ENCODE results near the gene HIP1R.

DNA sequence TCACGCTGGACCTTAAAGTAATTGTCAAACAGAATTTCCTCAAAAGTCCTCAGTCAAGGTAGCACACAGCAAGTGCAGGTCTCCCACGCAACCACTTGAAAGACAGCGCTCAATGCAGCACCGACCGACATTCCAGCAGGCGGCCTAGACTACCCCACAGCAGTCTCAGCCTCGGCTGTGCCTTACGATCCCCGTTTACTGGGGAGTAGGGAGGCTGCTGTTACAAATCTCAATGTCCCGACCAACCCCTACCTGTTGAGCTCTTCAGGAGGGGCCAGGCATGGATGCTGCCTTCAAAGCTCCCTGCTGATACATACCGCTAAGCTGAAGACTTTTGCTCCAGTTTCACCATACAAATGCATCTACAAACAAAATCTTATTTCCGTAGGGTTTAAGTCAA lies 38.8 kb downstream of the HIP1R start:
- TF ChIP-seq EZH2phosphoT487 (IDR thresholded peaks at IDR 0.05; ENCODE audit: borderline replicate concordance, low read length): no peak
- TF ChIP-seq, protein P1, sequence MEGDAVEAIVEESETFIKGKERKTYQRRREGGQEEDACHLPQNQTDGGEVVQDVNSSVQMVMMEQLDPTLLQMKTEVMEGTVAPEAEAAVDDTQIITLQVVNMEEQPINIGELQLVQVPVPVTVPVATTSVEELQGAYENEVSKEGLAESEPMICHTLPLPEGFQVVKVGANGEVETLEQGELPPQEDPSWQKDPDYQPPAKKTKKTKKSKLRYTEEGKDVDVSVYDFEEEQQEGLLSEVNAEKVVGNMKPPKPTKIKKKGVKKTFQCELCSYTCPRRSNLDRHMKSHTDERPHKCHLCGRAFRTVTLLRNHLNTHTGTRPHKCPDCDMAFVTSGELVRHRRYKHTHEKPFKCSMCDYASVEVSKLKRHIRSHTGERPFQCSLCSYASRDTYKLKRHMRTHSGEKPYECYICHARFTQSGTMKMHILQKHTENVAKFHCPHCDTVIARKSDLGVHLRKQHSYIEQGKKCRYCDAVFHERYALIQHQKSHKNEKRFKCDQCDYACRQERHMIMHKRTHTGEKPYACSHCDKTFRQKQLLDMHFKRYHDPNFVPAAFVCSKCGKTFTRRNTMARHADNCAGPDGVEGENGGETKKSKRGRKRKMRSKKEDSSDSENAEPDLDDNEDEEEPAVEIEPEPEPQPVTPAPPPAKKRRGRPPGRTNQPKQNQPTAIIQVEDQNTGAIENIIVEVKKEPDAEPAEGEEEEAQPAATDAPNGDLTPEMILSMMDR (IDR thresholded peaks at IDR 0.05; ENCODE audit: low read depth, low read length, poor library complexity, severe bottlenecking): no peak

All from DOHH2 (cell line).